Fibroblast of villous mesenchyme (primary cell): Measurements from ENCODE around the gene CRY1. TPM values are rescaled to one million over a fixed set of nuclear protein-coding genes. Genes with fewer than 3 reads are reported as not detected.
A peak's percentile ranks its signal among the peaks of the same experiment; 100 is the strongest.

Experiments
- DNase-seq: peaks from one replicate; pipeline ENCODE4 v3.0.0-alpha.2; 2010; ENCODE audit warnings: low read depth
- H3K4me3 ChIP-seq: 2 replicates; pipeline ENCODE4 v1.5.1; 2011; ENCODE audit warnings: low read depth, mild to moderate bottlenecking, low read length
- total RNA-seq: library from RNA; depleted of rRNA; stranded (reverse); fragments of >200 nt; gene quantifications from 2 replicates; pipeline ENCODE4 v1.2.3, GENCODE V29; 2012
- TF ChIP-seq, protein P1 (sequence below): IDR thresholded peaks from 2 replicates; pipeline ENCODE4 v1.5.1; 2012; ENCODE audit warnings: low read depth, mild to moderate bottlenecking, low read length; ENCODE audit not compliant: insufficient read depth

CRY1 gene
- total RNA-seq, 1 donor: 25.5 TPM

DNA sequence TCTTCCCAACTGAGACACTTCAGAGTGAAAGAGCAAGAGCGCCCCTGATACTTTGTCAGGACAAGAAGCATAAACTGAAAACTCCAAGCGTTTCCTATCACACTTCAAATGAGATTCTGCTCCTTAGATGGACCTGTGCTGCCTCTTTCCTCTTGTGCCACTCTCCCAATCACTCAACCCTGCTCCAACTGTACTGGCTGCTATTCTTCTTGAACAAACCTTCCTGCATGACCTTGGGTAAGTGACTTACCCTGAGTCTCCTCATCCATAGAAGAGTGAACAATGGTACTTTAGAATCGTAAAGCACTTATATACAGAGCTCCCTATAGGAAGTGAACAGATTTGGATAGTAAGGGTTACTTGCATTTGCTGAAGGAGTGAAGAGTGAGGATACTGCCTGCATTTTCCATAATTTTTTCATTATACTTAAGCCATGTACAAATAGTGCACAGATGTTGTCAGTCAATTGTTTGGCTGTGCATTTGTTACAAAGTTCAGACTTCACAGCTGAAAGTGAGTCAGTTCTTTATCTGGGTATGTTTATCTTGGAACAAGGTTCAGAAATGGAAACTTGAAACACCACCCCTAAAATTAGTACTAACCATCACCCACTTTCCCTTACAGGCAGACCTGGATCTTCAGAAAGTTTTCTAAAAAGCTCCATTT is 117.2 kb downstream of the CRY1 start:
- DNase-seq: peak; percentile 63
- H3K4me3 ChIP-seq: no peak overlapping the region
- TF ChIP-seq, protein P1, sequence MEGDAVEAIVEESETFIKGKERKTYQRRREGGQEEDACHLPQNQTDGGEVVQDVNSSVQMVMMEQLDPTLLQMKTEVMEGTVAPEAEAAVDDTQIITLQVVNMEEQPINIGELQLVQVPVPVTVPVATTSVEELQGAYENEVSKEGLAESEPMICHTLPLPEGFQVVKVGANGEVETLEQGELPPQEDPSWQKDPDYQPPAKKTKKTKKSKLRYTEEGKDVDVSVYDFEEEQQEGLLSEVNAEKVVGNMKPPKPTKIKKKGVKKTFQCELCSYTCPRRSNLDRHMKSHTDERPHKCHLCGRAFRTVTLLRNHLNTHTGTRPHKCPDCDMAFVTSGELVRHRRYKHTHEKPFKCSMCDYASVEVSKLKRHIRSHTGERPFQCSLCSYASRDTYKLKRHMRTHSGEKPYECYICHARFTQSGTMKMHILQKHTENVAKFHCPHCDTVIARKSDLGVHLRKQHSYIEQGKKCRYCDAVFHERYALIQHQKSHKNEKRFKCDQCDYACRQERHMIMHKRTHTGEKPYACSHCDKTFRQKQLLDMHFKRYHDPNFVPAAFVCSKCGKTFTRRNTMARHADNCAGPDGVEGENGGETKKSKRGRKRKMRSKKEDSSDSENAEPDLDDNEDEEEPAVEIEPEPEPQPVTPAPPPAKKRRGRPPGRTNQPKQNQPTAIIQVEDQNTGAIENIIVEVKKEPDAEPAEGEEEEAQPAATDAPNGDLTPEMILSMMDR: no peak

DNA sequence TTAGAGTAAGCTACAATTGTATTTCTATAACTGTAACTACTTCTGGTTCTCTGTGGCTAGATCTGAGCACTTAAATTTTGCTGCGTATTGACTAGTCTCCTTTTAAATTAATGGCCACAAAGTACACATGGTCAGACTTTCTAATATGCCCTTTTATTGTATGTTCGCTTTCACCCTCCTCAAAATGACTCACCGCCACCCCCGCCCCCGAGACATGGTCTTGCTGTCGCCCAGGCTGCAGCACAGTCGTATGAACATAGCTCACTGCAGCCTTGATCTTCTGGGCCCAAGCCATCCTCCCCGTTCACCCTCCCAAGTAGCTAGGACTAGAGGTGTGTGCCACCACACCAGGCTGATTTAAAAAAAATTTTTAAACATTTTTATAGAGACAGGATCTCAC is 118.3 kb downstream of the CRY1 start:
- TF ChIP-seq, protein P1: no peak
- DNase-seq: no peak
- no peak overlapping the region for H3K4me3 ChIP-seq

DNA sequence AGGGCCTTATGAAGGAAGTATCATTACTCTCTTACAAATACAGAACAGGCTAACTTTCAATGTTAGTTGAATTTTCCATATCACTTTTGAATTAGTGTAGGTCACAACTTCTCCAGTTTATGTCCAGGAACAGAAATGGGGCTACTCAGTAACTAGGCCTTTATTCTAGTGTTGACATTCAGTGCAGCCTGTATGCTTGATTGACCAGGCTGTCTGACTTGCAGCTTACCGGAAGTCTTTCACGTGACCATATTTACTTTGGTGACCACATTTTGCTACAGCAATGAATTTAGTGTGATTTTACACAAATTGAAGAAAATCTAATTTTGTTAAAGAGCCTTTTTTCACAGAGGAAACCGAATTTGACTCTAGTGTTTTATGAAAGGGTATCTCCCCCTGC is 118.8 kb downstream of the CRY1 start:
- TF ChIP-seq, protein P1: no peak
- no peak overlapping the region for H3K4me3 ChIP-seq
- DNase-seq: no peak

DNA sequence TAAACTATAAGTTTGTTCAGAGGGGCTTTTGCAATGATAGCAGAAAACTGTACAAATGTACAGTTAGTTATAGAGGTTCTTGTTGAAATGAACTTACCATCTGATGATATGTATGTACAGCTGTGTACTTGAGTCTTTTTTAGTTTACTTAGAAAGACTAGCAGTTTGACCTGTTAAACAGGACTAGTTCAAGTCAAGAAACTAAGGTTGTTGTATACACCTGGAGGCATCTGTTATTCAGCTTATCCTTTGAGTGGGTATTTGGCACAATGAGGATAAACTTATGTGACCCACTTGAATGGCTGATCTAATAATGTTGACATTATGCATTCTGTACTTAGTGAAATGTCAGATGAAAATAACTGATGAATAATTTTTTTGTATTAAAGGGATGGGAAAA is 119.8 kb downstream of the CRY1 start:
- H3K4me3 ChIP-seq: no peak overlapping the region
- TF ChIP-seq, protein P1: no peak
- no peak for DNase-seq

DNA sequence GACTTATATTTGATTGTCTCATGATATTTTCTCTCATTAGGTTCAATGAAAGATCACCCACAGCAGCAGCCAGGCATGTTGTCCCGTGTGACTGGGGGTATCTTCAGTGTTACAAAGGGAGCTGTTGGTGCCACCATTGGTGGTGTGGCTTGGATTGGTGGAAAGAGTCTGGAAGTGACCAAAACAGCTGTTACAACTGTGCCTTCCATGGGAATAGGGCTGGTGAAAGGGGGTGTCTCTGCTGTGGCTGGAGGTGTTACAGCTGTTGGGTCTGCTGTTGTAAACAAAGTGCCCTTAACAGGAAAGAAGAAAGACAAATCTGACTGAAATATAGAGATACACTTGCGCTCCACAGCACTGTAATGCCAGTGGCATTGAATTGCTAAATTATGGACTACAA is 122.3 kb downstream of the CRY1 start:
- TF ChIP-seq, protein P1: no peak
- no peak overlapping the region for H3K4me3 ChIP-seq
- no peak for DNase-seq

DNA sequence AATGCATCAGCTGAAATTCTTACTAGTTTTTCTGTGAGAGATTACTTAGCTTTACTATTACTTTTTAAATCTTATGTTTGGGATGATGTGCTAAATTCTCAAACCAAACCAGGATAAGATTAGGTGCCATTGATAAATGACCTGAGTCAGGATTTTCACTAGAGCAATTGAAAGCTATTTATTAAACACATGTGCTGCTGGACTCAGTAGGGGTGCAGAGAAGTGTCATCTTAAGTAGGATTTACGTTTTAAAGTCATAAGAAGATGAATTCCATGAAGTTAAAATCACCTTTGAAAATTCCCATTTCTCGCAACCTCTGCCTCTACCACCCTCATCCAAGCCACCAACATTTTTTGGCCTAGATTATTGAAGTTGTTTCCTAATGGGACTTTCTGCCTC is 128.8 kb downstream of the CRY1 start:
- DNase-seq: no peak
- H3K4me3 ChIP-seq: no peak overlapping the region
- TF ChIP-seq, protein P1: no peak

DNA sequence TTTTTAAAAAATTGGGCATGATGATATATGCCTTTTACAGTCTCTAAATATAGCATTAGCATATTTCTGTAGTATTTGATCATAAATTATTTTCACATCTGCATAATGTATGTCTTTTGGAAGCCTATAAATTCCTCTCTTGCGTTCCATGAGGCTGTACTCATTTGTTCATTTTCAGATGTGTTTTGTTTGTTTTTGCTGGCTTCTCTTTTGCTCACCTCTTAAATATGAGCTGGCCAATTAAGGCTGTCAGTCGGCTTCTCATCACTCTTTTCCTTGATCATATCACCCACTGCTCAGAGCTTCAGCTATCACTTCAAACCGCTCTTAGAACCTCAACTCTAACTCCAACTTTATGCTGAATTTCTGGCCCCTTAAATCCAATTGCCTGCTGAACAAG is 131.1 kb downstream of the CRY1 start:
- TF ChIP-seq, protein P1: no peak
- no peak for DNase-seq
- H3K4me3 ChIP-seq: no peak overlapping the region
